ENCODE results near the gene SND1.
"Not testable (repeated sequence)": the region's sequence is repeated elsewhere in the genome, so short reads cannot be mapped to it uniquely, and the experiment has no call there.

SND1 gene

GRCh38 chr7:127946847-127947246 is 294.9 kb downstream of the SND1 start:
- Mint-ChIP-seq H3K27me3 (no peaks in the 10 kb centered on the region), H3K36me3 (peaks cover 26% of the 10 kb centered on the region), H3K9me3 (no peaks in the 10 kb centered on the region), H3K4me3 (no peak overlapping the region), H3K4me1 (peaks cover 12% of the 10 kb centered on the region), H3K27ac (no peak overlapping the region)
- DNase-seq (ENCODE audit: low spot score in 2 of 2) (no peak), ATAC-seq (ENCODE audit: low read depth) (no peak)

DNA sequence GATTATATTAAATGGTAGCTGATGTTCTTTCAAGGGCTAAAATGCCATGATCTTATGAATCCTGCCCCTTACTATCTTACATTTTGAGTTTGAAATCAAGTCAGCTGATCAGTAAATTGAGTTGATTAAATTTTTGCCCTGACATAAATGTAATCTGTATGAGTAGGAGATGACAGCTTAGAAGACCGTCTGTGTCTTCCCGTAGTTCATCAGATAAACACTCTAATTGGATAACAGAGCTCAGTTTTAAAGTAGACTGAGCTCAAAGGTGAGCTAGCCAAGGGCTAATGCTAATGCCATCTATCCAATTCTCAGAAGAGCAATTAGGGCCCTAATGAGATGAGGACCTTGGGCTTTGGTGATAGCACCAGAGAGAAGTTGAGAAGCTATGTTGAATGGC is 296.3 kb downstream of the SND1 start:
- H3K27me3 Mint-ChIP-seq, result no peaks in the 10 kb centered on the region
- no peak for ATAC-seq (ENCODE audit: low read depth)
- peaks cover 27% of the 10 kb centered on the region for H3K36me3 Mint-ChIP-seq

GRCh38 chr7:127948930-127949329 is 296.9 kb downstream of the SND1 start:
- no peak overlapping the region for H3K27ac Mint-ChIP-seq
- H3K27me3 Mint-ChIP-seq, result no peaks in the 10 kb centered on the region
- no peak for DNase-seq (ENCODE audit: low spot score in 2 of 2)

More for the DNA sequence above, 296.3 kb downstream of the SND1 start:
- no peak for DNase-seq (ENCODE audit: low spot score in 2 of 2)
- no peak overlapping the region for H3K4me3 Mint-ChIP-seq
- no peaks in the 10 kb centered on the region for H3K9me3 Mint-ChIP-seq
- H3K4me1 Mint-ChIP-seq, result peaks cover 16% of the 10 kb centered on the region
- H3K27ac Mint-ChIP-seq, result no peak overlapping the region

DNA sequence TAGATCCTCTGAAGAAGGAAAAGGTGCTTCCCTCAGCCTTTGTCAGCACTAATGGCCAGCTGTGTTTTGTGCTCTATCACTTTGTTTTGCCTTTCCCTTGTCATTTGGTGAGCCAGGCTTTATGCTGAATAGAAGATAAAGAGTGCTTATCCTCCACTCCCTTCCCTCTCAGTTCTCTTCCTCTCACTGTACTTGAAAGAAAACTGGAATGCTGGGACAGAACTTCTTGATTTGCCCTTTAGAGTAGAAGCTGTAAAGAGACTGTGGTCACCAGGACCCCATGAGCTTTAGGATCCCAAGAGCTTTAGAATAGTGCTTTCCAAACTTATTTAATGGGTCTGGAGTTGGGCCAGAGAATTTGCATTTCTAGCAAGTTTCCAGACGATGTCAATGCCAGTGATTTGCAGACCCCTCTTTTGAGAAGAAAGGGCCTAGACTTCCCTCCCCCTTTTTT is 297.8 kb downstream of the SND1 start:
- no peaks in the 10 kb centered on the region for H3K27me3 Mint-ChIP-seq
- peaks cover 20% of the 10 kb centered on the region for H3K4me1 Mint-ChIP-seq
- DNase-seq (ENCODE audit: low spot score in 2 of 2), result no peak
- ATAC-seq (ENCODE audit: low read depth), result no peak
- no peak overlapping the region for H3K4me3 Mint-ChIP-seq
- peaks cover 21% of the 10 kb centered on the region for H3K36me3 Mint-ChIP-seq
- no peak overlapping the region for H3K27ac Mint-ChIP-seq
- H3K9me3 Mint-ChIP-seq, result no peaks in the 10 kb centered on the region

More at GRCh38 chr7:127948930-127949329, 296.9 kb downstream of the SND1 start:
- Mint-ChIP-seq H3K9me3 (no peaks in the 10 kb centered on the region), H3K36me3 (peaks cover 26% of the 10 kb centered on the region), H3K4me3 (no peak overlapping the region), H3K4me1 (peaks cover 21% of the 10 kb centered on the region)
- no peak for ATAC-seq (ENCODE audit: low read depth)

- Mint-ChIP-seq H3K36me3 (peaks cover 20% of the 10 kb centered on the region), H3K27me3 (no peaks in the 10 kb centered on the region), H3K4me3 (no peak overlapping the region), H3K4me1 (peaks cover 19% of the 10 kb centered on the region), H3K27ac (no peak overlapping the region), H3K9me3 (no peaks in the 10 kb centered on the region)
- DNase-seq (ENCODE audit: low spot score in 2 of 2), result no peak
- ATAC-seq (ENCODE audit: low read depth), result no peak
Observed at GRCh38 chr7:127950233-127950935, 298.4 kb downstream of the SND1 start.

GRCh38 chr7:127953423-127954356 is 301.7 kb downstream of the SND1 start:
- Mint-ChIP-seq H3K27me3 (no peaks in the 10 kb centered on the region), H3K9me3 (no peaks in the 10 kb centered on the region), H3K4me1 (peaks cover 11% of the 10 kb centered on the region), H3K36me3 (peaks cover 16% of the 10 kb centered on the region), H3K27ac (peak overlapping the region; percentile 56), H3K4me3 (no peak overlapping the region)
- ATAC-seq (ENCODE audit: low read depth) (no peak), DNase-seq (ENCODE audit: low spot score in 2 of 2) (no peak)

GRCh38 chr7:127954357-127954748 is 302.4 kb downstream of the SND1 start:
- Mint-ChIP-seq H3K36me3 (peaks cover 14% of the 10 kb centered on the region), H3K4me1 (peaks cover 13% of the 10 kb centered on the region), H3K9me3 (no peaks in the 10 kb centered on the region), H3K27ac (no peak overlapping the region), H3K27me3 (no peaks in the 10 kb centered on the region), H3K4me3 (no peak overlapping the region)
- DNase-seq (ENCODE audit: low spot score in 2 of 2) (no peak), ATAC-seq (ENCODE audit: low read depth) (no peak)

DNA sequence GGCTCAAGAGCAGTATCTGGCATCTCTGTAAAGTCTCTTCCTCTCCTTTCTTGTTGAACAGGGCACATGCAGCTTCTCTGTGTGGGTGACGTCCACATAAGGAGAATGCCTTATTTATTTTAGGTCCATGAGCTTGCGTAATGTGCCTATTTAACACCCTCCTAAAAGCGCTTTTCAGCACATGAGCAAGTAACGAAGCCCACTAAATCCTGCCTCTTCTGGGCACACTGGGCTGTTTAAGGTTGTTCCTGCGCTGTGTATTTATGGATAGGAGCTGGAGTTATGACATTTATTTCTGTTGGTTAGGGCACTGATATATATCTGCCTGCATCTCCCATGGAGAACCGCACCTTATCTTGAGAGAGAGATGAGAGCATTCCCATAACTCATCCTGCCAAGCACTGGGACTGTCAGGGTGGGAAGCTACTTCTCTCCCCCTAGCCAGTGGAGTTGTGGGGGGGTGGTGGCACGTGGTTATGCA is 303.1 kb downstream of the SND1 start:
- Mint-ChIP-seq H3K27me3 (no peaks in the 10 kb centered on the region), H3K4me1 (peaks cover 20% of the 10 kb centered on the region), H3K36me3 (peaks cover 18% of the 10 kb centered on the region), H3K27ac (no peak overlapping the region), H3K4me3 (no peak overlapping the region), H3K9me3 (no peaks in the 10 kb centered on the region)
- DNase-seq (ENCODE audit: low spot score in 2 of 2), result no peak
- no peak for ATAC-seq (ENCODE audit: low read depth)

DNA sequence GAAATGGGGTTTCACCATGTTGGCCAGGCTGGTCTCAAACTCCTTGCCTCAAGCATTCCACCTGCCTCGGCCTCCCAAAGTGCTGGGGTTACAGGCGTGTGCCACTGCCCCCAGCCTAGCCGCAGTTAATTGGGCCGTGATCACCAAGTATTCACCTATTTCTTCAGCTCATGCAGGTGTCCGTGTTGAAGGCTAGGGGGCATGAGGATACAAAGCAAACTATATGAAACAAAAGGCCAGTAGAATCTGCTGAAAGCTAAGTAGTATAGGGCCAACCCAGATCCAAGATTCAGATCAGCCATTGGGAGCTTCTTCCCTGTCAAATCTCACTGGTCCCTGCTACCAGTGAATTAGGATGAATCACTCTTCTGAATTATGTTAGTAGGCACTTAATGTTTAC is 305.9 kb downstream of the SND1 start:
- ATAC-seq (ENCODE audit: low read depth), result no peak
- no peak for DNase-seq (ENCODE audit: low spot score in 2 of 2)
- no peaks in the 10 kb centered on the region for H3K9me3 Mint-ChIP-seq
- peak overlapping the region; percentile 18 for H3K27ac Mint-ChIP-seq
- H3K4me1 Mint-ChIP-seq, result peaks cover 22% of the 10 kb centered on the region
- no peak overlapping the region for H3K4me3 Mint-ChIP-seq
- no peaks in the 10 kb centered on the region for H3K27me3 Mint-ChIP-seq
- H3K36me3 Mint-ChIP-seq, result peaks cover 39% of the 10 kb centered on the region

DNA sequence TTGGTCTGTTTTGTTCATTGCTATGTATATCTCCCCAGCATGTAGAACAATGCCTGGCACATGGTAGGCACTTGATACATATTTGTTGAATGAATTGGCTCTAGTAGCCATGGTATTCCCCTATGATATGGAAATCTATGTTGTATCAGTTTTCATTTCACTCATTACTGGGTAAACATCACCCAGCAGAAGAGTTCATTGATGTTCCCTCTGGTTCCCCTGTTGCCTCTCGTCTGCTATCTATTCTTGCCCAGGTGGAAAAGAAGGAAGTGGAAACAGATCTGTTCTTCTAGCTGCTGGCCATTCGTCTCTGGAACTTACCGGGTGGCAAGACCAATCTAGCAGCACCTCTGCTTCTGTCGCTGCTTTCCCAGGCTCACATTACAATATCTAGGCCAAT is 307.8 kb downstream of the SND1 start:
- H3K36me3 Mint-ChIP-seq, result peaks cover 36% of the 10 kb centered on the region

DNA sequence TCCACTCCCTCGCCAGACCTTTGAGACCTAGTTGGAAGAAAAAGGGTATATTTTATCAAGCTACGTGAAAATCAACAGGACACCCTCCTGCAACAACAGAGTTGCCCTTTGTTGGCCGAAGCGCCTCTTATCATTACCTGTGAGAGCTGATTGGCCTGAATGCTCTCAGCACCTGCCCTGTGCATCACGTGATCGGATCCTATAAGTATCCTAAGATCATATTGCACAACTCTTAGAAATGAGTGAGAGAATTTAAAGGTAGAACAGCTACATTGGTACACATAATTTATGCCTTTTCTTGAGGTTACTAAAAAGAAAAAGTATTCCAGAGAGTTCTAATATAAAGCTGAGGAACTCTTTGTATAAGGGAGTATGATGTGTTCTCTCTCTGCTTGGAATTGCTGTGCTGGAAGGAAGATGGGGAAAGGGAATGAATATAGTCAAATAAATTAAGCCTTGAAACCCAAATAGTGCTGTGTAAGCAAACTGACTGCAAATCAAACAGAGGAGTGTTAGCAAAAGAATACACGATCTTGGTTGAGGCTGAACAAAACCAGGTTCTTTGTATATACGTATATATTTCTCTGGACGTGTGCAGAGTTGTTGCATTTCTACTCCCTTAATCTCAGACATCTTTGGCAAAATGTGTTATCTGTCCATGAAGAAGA is 309.9 kb downstream of the SND1 start:
- no peak for DNase-seq (ENCODE audit: low spot score in 2 of 2)
- peaks cover 13% of the 10 kb centered on the region for H3K4me1 Mint-ChIP-seq
- no peak overlapping the region for H3K27ac Mint-ChIP-seq
- ATAC-seq (ENCODE audit: low read depth), result no peak
- H3K4me3 Mint-ChIP-seq, result no peak overlapping the region
- no peaks in the 10 kb centered on the region for H3K9me3 Mint-ChIP-seq
- H3K36me3 Mint-ChIP-seq, result peaks cover 35% of the 10 kb centered on the region
- no peaks in the 10 kb centered on the region for H3K27me3 Mint-ChIP-seq

More for the DNA sequence above, 307.8 kb downstream of the SND1 start:
- DNase-seq (ENCODE audit: low spot score in 2 of 2) (no peak), ATAC-seq (ENCODE audit: low read depth) (no peak)
- Mint-ChIP-seq H3K27me3 (no peaks in the 10 kb centered on the region), H3K27ac (peak overlapping the region; percentile 1), H3K4me1 (peaks cover 13% of the 10 kb centered on the region), H3K9me3 (no peaks in the 10 kb centered on the region), H3K4me3 (no peak overlapping the region)

DNA sequence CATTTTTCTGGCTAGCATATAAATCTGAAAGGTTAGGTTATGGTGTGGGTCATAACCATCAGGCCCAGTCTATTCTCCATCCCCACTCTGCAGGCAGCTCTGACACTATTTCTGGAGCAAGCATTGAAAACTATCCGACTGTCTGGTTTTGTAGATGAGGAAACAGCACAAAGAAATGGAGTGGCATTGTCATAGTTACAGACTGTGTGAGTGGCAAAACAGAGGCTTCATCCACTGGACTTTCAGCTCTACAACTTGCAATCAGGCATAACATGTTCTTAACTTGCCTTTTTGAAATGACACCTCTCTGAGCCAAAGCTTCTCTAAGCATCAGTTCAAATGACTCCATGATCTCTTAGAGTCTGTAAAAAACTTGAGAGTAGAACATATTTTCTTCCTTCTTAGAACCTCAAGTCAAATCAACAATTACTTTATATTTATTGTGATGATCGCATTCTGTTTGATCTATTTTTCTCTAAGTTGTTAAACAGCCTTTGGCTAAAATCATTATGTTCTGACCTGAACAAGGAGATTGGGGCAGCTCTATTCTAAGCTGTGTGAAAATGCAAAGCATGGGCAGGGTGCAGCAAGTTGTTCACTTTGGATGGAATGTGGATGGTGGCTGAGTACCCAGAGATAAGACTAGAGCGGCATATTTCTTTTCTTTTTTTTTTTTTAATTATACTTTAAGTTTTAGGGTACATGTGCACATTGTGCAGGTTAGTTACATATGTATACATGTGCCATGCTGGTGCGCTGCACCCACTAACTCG is 310.8 kb downstream of the SND1 start:
- DNase-seq (ENCODE audit: low spot score in 2 of 2) (no peak), ATAC-seq (ENCODE audit: low read depth) (no peak)
- Mint-ChIP-seq H3K9me3 (no peaks in the 10 kb centered on the region), H3K27ac (no peak overlapping the region), H3K4me3 (no peak overlapping the region), H3K4me1 (peaks cover 13% of the 10 kb centered on the region), H3K36me3 (peaks cover 37% of the 10 kb centered on the region), H3K27me3 (no peaks in the 10 kb centered on the region)

DNA sequence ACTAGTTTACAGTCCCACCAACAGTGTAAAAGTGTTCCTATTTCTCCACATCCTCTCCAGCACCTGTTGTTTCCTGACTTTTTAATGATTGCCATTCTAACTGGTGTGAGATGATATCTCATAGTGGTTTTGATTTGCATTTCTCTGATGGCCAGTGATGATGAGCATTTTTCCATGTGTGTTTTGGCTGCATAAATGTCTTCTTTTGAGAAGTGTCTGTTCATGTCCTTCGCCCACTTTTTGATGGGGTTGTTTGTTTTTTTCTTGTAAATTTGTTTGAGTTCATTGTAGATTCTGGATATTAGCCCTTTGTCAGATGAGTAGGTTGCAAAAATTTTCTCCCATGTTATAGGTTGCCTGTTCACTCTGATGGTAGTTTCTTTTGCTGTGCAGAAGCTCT is 311.9 kb downstream of the SND1 start:
- not testable (repeated sequence) for H3K27ac Mint-ChIP-seq; DNase-seq (ENCODE audit: low spot score in 2 of 2); H3K9me3 Mint-ChIP-seq; H3K27me3 Mint-ChIP-seq; H3K4me3 Mint-ChIP-seq; ATAC-seq (ENCODE audit: low read depth)
- Mint-ChIP-seq H3K36me3 (peaks cover 36% of the 10 kb centered on the region), H3K4me1 (peaks cover 15% of the 10 kb centered on the region)

Data from memory B cell (primary cell).